ENCODE data around the gene MYO15B. TPM values are rescaled to one million over a fixed set of nuclear protein-coding genes. Genes with fewer than 3 reads are reported as not detected.

The MYO15B gene
- total and polyA plus RNA-seq, 2 of the 13 experiments (the other 11 are each of a cell fraction or from before 2014, with no cell fraction given): 2.8 to 8.1 TPM

GRCh38 chr17:75634754-75635609, 47.4 kb downstream of the MYO15B start:
- Histone ChIP-seq H2AFZ (ENCODE audit: low read length) (no peak overlapping the region), H3K27me3 (ENCODE audit: control insufficient read depth in 1 of 2, insufficient read depth in 2 of 2, low read length in 2 of 2) (no peaks in the 10 kb centered on the region), H3K4me1 (ENCODE audit: insufficient read depth, low read length) (peaks cover 19% of the 10 kb centered on the region), H4K20me1 (ENCODE audit: insufficient read depth, low read length) (peaks cover 4% of the 10 kb centered on the region; the same call in 1 of the 2 replicates), H3K36me3 (replicated peaks in 1 of 2; ENCODE audit: control insufficient read depth in 1 of 2, insufficient read depth in 2 of 2, low read length in 2 of 2) (peaks cover 16 to 23% of the 10 kb centered on the region in 2 experiments; a peak in 4 of 5 replicates), H3K9ac (ENCODE audit: insufficient read depth, low read depth, low read length) (no peak overlapping the region), H3K79me2 (ENCODE audit: insufficient read depth, low read length) (no peaks in the 10 kb centered on the region), H3K27ac (ENCODE audit: extremely low read length, insufficient read depth, low read length) (no peak overlapping the region), H3K4me3 (replicated peaks in 1 of 3; ENCODE audit: insufficient read depth in 1 of 3, low read depth in 2 of 3, low read length in 3 of 3) (no peak overlapping the region), H3K4me2 (ENCODE audit: low read depth, low read length) (no peak overlapping the region), H3K9me3 (ENCODE audit: low read length) (no peaks in the 10 kb centered on the region)
- in situ Hi-C loops (cut with HindIII; ENCODE audit: extremely low pct_ligation_motif_present, low pct_unique_long_range_greater_than_20kb): no loop called here
- TF ChIP-seq ZNF17 (CRISPR knock-in tag; IDR thresholded peaks at IDR 0.05): no peak
- no peak for FAIRE-seq
- 93% methylated on average over 19 of the region's 20 CpGs for WGBS (ENCODE audit: low lambda C conversion rate)
- ATAC-seq: no peak
- ChIA-PET POLR2A (no interaction called here), CTCF (ENCODE audit: low intra/inter-chr PET ratio, low total read pairs) (interaction anchor here (5.1 kb wide), 1 partner anchor 113 kb away, joined by 102 read pairs; no protein-coding TSS in a partner anchor)
- intact Hi-C loops (cut with micrococcal nuclease; ENCODE audit: unreplicated experiment): no loop called here
- BruUV-seq (replicated peaks): no TSS peak
- DNase-seq (ENCODE audit: low spot score): no peak

- H3K9me3 ChIP-seq (ENCODE audit: low read length): no peaks in the 10 kb centered on the region
- no peak for DNase-seq (ENCODE audit: low spot score)
- POLR2A ChIA-PET: no interaction called here
- no peak overlapping the region for H3K27ac ChIP-seq (ENCODE audit: extremely low read length, insufficient read depth, low read length)
- peaks cover 11 to 18% of the 10 kb centered on the region in 2 experiments; a peak in 4 of 5 replicates for H3K36me3 ChIP-seq (replicated peaks in 1 of 2; ENCODE audit: control insufficient read depth in 1 of 2, insufficient read depth in 2 of 2, low read length in 2 of 2)
- CTCF ChIA-PET (ENCODE audit: low intra/inter-chr PET ratio, low total read pairs): no interaction called here
- H3K4me2 ChIP-seq (ENCODE audit: low read depth, low read length): no peak overlapping the region
- no peak overlapping the region for H3K4me3 ChIP-seq (replicated peaks in 1 of 3; ENCODE audit: insufficient read depth in 1 of 3, low read depth in 2 of 3, low read length in 3 of 3)
- no peak overlapping the region for H2AFZ ChIP-seq (ENCODE audit: low read length)
- in situ Hi-C loops (cut with HindIII; ENCODE audit: extremely low pct_ligation_motif_present, low pct_unique_long_range_greater_than_20kb) (no loop called here), intact Hi-C loops (cut with micrococcal nuclease; ENCODE audit: unreplicated experiment) (no loop called here)
- H3K79me2 ChIP-seq (ENCODE audit: insufficient read depth, low read length): no peaks in the 10 kb centered on the region
- ATAC-seq: no peak
- no peak for FAIRE-seq
- H4K20me1 ChIP-seq (ENCODE audit: insufficient read depth, low read length): peaks cover 4% of the 10 kb centered on the region; the same call in 1 of the 2 replicates
- H3K9ac ChIP-seq (ENCODE audit: insufficient read depth, low read depth, low read length): no peak overlapping the region
- H3K27me3 ChIP-seq (ENCODE audit: control insufficient read depth in 1 of 2, insufficient read depth in 2 of 2, low read length in 2 of 2): no peaks in the 10 kb centered on the region
- H3K4me1 ChIP-seq (ENCODE audit: insufficient read depth, low read length): peaks cover 19% of the 10 kb centered on the region
- no TSS peak for BruUV-seq (replicated peaks)
- WGBS (ENCODE audit: low lambda C conversion rate): 93% methylated on average over 15 of the region's 16 CpGs
- TF ChIP-seq ZNF407 (CRISPR knock-in tag; IDR thresholded peaks at IDR 0.05; ENCODE audit: not compliant biosample characterization) (no peak), CTCF (CRISPR knock-in tag; IDR thresholded peaks at IDR 0.05) (no peak), ZFX (CRISPR knock-in tag; IDR thresholded peaks at IDR 0.05; ENCODE audit: low read depth) (no peak), CHCHD3 (CRISPR knock-in tag; IDR thresholded peaks at IDR 0.05) (no peak)
Measured at GRCh38 chr17:75635610-75636202, 48.1 kb downstream of the MYO15B start.

All from HepG2 (cell line).